ENCODE measurements around the gene MAP3K21.

DNA sequence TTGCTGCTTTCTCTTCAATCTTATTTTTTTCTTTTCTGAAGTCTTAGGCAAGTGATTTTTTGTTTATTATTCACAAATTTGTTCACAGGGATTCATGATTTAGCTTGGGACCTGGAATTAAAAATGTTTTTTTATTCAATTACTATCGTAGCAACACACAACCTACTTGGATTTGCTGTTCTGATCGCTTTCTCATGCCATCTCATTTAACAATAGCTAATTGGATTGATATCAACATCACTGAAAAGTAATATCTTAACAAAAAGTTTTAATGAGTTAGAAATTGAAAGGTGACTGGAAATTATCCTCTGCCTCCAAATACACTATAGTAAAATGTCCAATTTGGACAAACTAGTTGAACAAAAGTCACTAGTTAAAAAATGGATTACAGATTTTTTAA is 32.4 kb downstream of the MAP3K21 start:
- TF ChIP-seq, protein P1, sequence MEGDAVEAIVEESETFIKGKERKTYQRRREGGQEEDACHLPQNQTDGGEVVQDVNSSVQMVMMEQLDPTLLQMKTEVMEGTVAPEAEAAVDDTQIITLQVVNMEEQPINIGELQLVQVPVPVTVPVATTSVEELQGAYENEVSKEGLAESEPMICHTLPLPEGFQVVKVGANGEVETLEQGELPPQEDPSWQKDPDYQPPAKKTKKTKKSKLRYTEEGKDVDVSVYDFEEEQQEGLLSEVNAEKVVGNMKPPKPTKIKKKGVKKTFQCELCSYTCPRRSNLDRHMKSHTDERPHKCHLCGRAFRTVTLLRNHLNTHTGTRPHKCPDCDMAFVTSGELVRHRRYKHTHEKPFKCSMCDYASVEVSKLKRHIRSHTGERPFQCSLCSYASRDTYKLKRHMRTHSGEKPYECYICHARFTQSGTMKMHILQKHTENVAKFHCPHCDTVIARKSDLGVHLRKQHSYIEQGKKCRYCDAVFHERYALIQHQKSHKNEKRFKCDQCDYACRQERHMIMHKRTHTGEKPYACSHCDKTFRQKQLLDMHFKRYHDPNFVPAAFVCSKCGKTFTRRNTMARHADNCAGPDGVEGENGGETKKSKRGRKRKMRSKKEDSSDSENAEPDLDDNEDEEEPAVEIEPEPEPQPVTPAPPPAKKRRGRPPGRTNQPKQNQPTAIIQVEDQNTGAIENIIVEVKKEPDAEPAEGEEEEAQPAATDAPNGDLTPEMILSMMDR (IDR thresholded peaks at IDR 0.05 in 4 of 5, conservative IDR thresholded peaks at IDR 0.05 in 1 of 5) = no peak
- TF ChIP-seq POLR2A (IDR thresholded peaks at IDR 0.05) = no peak

Data from gastrocnemius medialis (tissue), 4 donors.